NCI-H146 treated with DMSO at 0.1 percent for 48 hours (cell line): ENCODE results near the gene CNOT10.
"Not testable (repeated sequence)": the region's sequence is repeated elsewhere in the genome, so short reads cannot be mapped to it uniquely, and the experiment has no call there.

Experiments used
- DNase-seq: peaks from one replicate; lab custom pipeline; 2025; ENCODE audit not compliant: unreplicated experiment; lab: John Stamatoyannopoulos, UW

The CNOT10 gene

DNA sequence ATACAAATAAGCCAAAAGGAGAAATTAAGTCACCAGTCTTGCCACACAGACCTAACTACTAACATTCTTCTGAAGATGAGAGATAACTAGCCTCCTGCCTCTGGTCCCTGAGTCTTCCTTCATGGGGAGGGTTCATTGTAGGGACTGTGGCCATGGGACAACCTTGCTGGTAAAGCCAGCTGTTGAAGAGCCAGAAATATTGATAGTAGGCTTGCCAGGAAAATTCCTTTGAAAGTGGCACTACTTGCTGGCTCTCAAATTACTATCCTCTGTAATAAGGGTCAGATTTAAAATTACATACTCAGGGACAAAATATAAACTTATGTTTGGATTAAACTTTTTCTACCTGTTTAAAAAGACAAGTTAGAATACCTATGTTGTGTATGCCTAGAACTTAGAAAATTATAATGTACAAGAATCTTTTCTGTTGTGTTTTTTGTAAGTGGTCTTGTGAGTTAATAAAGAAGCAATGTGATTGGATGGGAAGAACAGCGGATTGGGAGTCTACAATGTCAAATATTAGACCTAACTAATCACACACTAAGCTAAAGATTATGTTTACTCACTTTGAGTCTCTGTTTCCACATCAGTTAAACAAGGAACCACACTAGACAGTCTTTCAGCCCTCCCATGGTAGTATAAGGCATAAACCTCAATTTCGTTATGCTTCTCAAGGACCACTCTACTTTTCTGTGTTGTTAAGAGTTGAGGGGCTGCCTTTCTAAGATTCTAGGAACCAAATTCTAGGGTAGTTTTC, 72.8 kb downstream of the CNOT10 start:
- no peak for DNase-seq

DNA sequence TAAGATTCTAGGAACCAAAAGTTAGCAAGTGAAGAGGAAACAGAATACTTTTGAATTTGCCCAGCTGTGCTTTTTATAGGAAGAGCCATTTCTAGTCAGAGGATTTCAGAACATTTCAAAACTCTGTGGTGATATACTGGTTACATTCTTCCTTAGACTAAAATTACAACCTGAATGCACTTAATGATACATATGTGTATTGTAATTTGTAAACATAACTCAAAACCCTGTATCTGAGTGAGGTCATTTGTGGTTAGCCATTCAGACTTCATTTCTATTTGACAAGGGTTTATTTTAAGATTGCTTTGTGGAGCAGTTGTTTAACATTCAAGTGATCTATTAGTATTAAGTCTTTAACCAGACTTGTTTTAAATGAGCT, 73.4 kb downstream of the CNOT10 start:
- DNase-seq = no peak

DNA sequence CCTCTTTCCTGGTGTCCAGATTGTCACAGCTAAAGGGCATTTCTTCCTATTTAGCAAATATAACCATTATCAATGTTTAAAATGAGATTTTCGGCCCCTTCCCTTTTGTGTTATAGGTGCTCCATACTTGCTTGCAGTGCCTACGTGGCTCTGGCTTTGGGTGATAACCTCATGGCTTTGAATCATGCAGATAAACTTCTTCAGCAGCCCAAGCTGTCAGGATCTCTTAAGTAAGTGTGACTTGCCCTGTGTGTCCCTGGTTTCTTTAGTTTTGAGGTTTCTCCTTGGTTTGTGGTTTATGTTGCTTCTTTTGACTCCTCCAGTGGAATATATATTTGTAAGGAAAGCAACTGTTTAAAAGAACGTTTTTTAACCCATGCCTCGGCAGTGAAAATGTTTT, 74.4 kb downstream of the CNOT10 start:
- DNase-seq = no peak

DNA sequence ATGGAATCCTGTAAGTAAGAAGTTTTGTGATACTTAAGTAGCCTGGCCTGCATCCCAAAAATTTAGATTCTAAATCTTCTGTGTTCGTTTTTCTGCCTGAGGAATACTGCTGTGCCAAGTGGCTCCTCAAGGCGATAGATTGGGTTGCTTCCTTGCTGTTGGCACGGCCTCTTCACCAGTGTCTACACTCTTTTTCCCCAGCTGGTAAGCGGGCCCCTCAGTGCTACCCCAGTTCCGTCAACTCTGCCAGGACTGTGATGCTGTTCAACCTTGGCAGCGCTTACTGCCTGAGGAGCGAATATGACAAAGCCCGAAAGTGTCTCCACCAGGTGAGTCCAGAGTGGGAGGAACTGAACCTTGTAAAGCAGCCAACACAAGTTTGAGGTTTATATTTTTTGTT, 79.5 kb downstream of the CNOT10 start:
- no peak for DNase-seq

DNA sequence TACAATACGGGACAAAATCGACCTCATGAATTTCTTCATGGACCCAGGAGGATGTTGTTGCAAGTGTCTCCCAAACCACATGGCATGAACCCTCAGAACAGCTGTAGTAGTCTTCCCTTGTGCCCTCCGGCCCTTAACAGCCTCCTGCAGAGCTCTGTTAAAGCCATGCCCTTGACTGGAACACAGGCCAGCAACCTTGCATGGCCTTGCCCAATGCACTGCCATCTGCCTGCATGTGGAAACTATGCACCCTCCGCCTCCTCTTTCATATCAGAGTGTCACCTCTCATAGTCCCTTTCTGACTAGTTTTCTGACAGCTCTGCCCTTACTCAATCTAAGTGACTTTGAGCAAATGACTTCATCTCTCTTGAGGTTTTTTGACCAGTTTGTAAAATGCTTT, 93.4 kb downstream of the CNOT10 start:
- DNase-seq = no peak

DNA sequence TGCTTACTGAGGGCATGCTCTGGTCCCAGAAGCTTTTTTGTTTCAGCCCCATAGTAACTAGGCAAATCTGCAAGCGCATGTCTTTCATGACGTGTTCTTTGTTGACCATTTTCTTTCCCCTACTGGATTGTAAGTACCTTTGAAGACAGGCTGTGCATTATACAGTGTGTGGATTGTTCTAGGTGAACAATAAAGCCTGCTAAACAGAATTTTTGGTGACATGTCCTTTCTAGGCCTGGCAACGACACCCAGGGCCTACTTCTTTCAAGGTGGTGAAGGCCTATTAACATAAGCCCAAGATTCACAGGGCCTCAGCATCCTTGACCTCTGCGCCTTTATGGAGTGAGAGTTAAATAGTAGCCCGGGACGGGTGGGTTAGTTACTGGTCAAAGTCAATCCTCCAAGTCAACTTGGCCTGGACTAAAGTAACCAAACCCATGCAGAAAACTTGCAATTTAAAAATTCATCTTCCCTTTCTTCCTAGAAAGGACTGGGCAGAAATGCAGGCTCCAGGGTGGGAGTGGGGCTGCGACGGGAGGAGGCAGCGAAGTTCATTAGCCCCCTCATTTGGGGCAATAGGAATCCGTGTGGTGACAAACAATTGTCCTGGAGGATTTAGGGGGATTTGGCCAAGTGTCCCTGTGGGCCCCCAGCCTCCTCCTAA, 95.2 kb downstream of the CNOT10 start:
- DNase-seq = no peak

DNA sequence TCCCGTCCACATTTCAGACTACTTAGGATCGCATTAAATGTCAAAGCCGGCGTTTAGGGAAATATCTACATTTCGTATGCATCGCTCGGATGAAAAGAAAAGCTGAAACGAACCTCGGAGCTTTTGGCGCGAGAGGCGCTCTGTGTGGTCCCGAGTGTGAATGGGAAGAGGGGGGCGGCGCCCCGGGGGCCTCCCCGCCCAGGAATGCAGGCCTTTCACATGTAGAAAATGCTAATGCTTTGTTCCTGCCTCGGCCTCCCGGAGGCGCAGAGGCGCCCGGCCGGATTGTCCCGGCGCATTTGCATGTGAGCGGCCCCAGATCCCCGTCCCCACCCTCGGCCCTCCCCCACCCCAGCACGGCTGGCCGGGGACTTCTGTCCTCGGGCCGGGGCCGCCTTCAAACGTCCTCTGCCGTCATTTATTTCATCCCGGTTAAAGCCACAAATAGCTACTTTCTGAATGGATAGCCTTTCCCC, 95.8 kb downstream of the CNOT10 start:
- DNase-seq = peak; percentile 15

GRCh38 chr3:32781211-32781968, 96.4 kb downstream of the CNOT10 start:
- DNase-seq = peak; percentile 48

DNA sequence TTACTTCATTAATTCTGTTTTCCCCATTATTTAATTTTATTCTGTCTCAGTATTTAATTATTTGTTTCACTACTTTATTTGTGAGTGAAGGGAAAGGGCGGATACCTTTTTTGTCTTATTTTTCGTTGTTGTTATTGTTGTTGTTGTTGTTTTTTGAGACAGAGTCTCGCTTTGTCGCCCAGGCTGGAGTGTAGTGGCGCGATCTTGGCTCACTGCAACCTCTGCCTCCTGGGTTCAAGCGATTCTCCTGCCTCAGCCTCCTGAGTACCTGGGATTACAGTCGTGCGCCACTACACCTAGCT, 96.9 kb downstream of the CNOT10 start:
- DNase-seq = not testable (repeated sequence)

DNA sequence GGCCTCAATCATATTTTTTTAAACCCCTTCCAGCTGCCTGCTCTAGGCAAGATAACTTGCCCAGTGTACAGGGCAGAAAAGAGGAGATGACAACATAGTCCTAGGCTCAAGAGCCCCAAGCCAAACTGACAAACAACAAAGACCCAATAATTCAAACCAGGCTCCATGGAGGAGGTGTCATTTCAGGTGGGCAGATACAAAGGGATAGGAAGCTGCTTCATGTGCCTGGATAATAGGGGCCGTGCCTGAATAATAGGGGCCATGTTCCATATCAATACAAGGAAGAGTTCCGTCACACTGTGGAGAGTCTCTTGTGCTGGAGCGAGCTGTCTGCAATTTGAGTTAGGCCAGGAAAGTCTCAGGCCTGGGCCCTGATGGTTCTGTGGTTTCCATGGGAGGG, 97.4 kb downstream of the CNOT10 start:
- DNase-seq = no peak

- no peak for DNase-seq
Observed at GRCh38 chr3:32791833-32792232, 106.8 kb downstream of the CNOT10 start.

GRCh38 chr3:32794487-32795308, 109.7 kb downstream of the CNOT10 start:
- DNase-seq = no peak

- not testable (repeated sequence) for DNase-seq
Observed at GRCh38 chr3:32796384-32796950, 111.5 kb downstream of the CNOT10 start.

DNA sequence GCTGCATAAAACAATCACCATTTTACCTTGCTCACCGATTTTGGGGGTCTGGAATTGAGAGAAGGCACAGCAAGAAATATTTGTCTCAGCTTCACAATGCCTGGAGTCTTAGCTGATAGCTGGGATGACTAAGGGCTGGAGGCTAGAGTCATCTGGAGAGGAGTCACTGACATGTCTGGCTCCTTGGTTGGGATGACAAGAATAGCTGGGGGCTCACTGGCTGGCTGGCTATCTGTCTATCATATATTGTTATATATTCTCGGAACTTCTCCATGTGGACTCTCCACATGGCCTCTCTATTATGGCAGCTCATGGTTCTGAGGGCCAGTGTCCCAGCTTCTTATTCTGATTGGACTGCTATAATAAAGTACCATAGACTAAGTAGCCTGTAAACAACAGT, 112.8 kb downstream of the CNOT10 start:
- no peak for DNase-seq

DNA sequence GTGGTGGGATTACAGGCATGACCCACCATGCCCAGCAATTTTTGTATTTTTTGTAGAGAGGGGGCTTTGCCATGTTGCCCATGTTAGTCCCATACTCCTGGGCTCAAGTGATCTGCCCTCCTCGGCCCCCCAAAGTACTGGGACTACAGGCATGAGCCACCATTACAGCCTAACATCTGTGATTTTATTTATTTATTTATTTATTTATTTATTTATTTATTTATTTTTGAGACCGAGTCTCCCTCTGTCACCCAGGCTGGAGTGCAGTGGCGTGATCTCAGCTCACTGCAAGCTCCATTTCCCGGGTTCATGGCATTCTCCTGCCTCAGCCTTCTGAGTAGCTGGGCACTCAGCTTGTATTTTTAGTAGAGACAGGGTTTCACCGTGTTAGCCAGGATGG, 116.5 kb downstream of the CNOT10 start:
- not testable (repeated sequence) for DNase-seq

DNA sequence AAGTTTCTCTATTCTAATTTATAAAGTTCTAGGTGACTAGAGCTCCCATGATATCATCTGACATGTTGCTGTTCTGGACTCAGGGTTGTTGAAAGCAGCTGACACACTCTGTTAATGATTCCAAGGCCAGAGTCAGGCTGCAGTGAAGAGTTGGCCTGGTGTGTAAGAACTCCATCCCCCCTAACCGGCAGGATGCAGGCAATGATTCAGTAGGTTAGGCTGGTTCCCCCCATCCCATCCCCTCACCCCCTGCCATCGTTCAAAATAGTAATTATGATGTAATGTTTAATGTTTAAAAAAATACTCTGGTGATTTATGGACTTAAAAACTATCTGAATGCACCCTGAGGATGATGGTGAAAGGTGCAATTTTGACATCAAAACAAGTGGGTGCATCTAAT, 128.2 kb downstream of the CNOT10 start:
- DNase-seq = no peak

DNA sequence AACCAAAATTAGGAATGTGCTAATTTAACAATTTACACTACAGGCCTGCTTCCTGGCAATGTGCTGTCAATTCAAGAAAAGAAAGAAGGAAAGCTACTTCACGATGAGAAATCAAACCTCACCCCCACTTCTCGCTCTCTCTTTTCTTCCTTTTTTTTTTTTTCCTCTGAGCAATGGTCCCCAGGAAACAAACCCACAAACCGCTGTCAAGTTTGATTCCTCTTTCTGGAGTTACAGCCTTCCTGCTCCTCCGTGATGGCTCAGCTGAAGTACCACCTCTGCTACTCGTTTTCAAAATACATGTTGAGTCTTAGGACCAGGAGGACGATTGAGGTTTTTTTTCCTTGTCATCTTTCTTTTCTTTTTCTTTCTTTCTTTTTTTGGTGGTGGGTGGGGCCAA, 129.4 kb downstream of the CNOT10 start:
- DNase-seq = no peak

DNA sequence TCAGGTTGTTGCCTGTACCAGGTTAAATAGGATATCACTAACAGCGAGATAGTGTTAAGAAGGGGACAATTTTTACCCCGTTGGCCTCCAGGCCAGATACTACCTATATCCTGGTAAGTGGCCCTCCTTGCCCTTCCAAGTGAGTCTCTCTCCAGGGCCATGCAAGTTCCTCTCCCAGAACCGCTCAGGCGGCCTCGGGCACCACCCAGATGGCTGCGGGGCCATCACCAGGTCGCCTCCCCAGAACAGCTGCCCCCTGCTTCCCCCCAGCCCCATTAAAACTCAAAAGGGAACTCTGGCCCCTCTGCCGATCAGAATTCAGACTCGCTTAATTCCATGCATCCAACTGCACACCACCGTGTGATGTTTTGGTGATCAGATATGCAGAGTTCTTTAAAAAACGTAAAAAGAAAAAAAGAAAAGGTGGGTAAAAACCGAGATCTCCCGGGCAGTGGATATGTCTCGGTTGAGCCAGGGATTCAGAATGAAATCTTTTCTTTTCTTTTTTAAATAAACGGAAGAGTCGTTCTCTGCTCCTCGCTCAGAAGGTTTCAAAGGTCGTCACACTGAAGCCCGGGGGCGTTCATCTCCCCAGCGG, 131.0 kb downstream of the CNOT10 start:
- no peak for DNase-seq

DNA sequence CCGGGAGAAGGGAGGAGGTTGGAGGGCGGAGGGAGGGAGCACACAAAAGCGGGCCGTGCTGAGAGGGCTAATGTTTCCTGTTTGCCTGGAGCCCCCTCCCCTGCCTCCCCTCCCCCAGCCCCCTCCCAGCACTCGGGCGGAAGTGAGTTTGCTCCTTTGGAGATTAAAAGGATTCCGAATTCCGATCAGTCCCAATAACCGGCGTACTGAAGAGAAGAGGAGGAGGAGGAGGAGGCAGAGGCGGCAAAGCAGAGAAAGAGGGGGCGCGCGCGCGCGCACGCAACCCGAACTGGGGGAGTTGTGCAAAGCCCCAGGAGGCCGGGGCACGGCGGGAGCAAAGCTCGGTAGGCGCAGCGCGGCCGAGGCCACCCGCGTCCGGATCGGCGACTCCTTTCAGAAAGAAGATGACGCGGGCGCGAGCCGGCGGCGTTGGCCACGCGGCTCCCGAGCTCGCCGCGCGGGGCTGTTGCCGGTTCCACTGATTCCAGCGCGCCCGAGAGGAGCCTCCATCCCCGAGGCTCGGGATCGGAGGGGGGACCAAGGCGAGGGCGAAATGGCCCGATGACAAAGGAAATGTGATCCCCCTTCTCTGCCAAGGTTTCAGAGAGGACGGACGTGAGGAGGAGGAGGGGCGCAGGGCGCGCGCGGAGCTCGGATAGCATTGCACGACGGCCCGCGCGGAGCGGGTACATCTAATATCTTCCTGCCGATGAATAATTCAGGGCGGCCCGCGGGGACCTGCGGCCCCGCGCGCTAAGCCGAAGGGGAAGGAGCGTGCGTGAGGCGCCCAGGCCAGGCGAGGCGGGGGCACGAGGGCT, 131.7 kb downstream of the CNOT10 start:
- DNase-seq = peak; percentile 52

DNA sequence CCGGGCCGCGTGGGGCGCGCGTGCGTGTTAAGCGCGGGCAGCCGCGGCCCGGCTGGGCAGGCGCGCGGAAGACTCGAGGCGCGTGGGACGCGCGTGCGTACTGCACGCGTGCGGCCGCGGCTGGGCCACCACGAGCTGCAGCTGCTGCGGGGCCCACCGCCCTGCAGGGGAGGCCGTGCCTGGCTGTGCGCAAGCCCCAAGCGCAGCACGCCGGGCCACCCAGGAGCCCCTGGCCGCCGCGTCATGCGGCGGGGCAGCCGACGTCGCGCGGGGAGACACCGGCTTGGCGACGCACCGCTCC, 132.2 kb downstream of the CNOT10 start:
- no peak for DNase-seq
